HG03457 (cell line): Measurements from ENCODE around the gene MRPS10.
"Not testable (repeated sequence)": the region's sequence is repeated elsewhere in the genome, so short reads cannot be mapped to it uniquely, and the experiment has no call there.

Source experiments
- ATAC-seq: cut with Tn5 transposase; IDR thresholded peaks from one replicate; pipeline ENCODE4 v1.9.1; 2021; ENCODE audit warnings: moderate number of reproducible peaks; ENCODE audit not compliant: unreplicated experiment

Gene MRPS10

DNA sequence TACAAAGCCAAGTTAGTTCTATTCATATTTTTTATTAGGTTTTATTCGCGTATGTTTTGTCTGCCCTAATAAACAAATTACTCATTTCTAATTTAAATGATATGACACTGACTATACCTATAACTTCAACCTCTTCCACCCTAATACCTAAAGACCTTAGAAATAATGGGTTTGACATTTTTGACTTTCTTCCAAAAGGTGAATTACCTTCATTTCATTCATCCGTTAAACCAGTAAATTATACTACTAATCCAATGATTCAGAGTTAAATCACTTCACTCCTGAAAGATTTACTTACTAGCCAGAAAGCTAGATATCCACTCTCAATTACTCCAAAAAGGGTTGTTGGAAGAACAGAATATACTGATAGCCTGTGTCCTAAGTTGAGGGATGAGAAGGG, 5.2 kb downstream of the MRPS10 start:
- no peak for ATAC-seq

DNA sequence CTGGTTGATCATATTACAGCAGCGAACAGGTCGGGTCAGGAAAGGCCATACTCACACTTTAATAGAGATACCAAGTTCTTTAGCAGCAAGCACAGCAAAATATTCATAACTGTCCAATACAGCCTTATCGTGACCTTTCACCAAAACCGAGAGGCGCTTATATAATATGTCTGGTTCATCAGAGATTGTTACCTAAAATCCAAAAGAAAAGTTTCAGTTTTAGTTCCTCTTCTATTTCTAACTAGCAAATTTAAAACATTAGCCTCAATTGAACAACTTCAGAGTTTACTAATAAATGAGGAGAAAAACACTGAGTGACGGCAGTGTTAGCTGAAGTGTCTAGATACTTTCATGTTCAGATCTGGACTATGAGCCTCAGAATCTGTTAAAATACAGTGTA, 5.9 kb downstream of the MRPS10 start:
- no peak for ATAC-seq

DNA sequence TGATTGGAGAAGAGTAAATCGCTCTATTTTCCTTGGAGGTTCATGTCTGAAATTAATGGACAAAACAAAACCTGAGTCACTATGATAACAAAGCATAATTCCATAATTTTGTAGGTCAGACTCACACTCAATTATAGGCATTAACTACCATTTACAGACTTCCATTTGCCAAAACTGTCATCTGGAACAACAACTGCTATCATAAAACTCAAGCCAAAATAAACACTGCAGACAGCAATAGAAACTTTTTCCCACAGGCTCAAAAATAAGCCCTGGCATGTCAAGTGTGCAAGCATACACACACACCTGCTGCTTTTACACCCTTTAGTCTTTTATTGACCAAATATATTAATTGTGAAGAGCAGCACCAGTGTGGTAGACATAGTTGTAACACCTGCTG, 7.1 kb downstream of the MRPS10 start:
- ATAC-seq, result no peak

DNA sequence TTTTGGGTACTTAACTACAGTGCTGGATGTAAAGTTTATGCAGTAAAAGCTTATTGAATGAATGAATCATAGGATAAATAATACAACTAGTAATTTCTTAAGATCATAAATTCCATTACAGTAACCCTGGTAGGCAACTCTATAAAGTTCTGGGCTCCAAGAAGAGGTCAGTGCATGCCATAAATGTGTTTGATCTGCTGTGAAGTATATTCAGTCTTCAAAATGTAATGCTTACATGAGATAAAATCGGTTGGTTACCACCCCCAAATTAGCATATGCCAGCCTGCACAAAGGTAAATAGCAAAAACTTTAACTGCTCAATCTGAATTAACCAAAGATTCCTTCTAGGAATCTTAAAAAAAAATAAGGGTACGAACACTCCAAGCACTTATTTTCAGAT, 10.1 kb downstream of the MRPS10 start:
- ATAC-seq, result not testable (repeated sequence)

DNA sequence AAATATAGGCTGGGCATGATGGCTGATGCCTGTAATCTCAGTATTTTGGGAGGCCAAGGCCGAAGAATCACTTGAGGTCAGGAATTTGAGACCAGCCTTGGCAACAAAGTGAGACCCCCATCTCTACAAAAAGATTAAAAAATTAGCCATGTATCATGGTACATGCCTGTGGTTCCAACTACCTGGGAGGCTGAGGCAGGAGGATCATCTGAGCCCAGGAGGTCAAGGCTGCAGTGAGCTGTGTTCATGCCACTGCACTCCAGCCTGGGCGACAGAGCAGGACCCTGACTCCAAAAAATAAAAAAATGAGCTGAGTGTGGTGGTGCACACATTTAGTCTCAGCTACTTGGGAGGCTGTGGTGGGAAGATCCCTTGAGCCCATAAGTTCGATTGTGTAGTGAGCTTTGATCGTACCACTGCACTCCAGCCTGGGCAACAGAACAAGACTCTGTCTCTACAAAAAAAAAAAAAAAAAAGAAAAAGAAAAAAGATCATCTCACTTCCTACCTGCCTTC, 12.8 kb downstream of the MRPS10 start:
- ATAC-seq, result no peak

DNA sequence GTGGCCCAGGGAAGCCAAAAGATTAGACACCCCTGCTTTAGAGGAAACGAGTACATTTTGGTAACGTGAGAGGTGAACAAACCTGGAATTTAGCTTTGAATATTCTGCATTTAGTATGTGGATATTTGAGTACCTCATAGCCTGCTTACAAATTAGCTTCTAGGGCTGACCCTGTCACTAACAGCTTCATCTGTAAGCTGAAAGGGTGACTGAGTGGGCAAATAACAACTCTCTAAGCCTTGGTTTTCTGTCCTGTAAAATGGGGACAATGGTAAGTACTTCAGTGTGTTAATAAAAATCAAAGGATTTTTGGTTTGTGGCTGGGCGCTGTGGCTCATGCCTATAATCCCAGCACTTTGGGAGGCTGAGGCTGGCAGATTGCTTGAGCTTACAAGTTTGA, 14.5 kb downstream of the MRPS10 start:
- ATAC-seq, result no peak

DNA sequence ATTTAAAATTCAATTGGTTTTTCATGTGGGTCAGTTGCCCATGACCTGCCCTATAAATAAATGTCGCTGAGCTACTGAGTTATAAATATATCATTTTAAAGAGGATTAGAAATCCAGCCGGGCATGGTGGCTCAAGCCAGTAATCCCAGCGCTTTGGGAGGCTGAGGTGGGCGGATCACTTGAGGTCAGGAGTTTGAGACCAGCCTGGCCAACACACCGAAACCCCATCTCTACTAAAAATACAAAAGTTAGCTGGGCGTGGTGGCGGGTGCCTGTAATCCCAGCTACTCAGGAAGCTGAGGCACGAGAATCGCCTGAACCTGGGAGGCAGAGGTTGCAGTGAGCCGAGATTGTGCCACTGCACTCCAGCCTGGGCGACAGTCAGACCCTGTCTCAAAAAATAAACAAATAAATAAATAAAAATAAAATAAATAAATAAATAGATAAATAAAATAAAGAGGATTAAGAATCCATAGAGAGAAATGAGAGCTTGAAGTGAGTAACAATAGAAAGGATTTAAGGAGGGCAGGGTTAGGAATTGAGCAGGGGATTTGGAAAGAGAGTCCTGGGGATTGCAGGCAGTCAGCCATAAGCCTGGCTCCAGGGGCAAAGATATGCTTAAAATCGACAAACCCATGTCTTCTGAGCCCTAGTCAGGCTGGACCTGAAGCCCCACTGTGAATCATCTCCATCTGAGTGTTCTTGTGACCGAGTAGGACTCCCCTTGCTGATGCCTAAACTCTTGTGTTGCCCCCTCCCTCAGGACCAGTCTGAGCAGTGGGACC, 15.3 kb downstream of the MRPS10 start:
- not testable (repeated sequence) for ATAC-seq

DNA sequence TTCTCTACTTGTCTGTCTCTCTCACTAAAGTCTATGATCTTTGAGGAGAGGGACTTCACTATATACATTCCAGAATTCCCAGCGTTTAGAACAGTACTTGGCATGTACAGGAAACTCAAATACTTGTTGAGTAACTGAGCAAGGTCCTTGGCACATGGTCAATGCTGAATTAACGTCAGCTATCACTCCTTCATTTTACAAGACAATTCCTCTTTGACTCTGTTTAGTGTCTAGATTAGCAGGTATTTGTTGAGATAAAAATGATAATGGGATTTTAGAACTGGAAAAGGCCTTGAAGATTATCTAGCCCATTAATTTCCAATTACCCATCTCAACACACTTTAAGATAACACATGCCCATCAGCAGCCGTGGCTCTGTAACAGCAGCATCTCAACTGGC, 16.3 kb downstream of the MRPS10 start:
- ATAC-seq, result no peak

DNA sequence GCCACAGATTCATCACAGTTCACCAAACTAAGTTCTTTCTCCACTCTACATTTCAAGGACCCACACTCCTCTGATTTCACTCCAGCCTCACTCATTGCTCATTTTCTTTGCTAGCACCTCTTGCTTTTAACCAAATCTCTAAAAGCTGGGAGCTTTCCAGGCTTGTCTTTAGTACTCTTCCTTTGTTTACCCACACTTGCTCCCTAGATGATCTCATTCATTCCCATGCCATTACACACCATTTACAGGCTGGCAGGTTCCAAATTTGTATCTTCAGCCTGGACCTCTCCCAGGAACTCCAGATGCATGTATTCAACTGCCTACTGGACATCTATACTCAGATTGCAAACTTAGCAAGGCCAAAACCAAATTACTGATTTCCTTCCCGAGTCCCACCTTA, 17.6 kb downstream of the MRPS10 start:
- ATAC-seq, result no peak

DNA sequence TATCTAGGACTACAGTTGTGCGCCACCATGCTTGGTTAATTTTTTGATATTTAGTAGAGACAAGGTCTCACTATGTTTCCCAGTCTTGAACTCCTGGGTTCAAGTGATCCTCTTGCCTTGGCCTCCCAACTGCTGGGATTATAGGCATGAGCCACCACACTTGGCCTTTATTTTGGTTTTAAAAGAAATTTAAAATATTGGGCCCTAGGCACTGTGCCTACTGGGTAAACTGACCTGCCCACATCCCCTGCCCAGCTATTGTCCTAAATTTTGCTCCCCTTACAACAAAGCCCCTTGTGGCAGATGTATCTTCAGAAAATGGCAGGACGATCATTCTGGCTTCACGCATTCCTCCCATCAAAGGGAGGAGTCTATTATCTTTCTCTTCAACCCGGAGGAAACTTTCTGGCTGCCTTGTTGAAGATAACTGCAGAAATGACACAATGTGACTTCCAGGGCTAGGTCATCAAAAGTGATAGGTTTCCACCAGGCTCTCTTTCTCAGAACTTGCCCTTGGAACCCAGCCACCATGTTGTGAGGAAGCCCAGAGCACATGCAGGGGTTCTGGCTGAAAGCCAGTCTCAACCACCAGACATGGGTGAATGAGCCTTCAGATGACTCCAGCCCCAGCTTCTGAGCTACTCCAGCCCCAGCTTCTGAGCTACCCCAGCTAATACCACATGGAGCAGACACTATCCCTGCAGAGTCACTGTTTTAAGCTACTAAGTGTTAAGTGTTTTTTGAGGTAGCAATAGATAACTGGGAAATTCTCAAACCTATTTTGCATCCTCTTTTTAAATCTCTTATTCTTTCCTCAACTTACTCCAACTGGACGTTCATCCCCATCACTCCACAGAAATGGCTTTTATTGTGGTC, 18.3 kb downstream of the MRPS10 start:
- ATAC-seq, result no peak

DNA sequence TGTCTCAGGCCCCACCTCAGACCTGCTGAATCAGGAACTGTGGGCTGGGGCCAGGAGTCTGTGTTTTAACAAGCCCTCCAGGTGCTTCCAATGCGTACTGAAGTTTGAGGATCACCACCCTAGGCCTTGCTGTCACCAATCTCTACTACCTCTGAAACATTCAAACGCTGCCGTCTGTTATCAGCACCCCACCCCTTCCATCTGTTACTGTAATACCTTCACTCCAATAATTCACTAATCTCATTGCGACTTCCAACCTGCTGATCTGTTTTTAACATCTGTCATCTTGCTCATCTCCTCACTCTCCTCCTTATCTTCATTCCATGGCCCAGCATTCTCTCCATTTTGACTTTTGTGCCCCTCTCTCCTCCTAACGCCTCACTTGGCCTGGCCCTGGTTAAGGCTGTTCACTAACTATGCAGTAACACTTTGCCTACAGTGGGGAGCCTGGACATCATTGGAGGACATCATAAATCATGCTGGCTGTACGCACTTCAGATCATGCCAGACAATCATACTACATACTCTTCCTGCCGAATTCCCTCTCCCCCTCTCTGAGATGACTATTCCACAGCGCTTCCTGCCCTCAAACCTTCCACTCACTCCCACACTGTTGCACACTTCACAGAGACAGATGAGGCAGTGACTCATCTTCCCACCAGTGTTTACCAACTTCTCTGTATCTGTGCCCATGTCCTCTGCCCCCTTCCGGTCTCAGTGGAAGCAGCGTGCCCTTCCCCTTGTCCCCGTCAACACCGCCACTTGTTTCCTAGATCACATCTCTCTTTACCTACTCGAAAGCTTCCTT, 19.9 kb downstream of the MRPS10 start:
- ATAC-seq, result no peak

DNA sequence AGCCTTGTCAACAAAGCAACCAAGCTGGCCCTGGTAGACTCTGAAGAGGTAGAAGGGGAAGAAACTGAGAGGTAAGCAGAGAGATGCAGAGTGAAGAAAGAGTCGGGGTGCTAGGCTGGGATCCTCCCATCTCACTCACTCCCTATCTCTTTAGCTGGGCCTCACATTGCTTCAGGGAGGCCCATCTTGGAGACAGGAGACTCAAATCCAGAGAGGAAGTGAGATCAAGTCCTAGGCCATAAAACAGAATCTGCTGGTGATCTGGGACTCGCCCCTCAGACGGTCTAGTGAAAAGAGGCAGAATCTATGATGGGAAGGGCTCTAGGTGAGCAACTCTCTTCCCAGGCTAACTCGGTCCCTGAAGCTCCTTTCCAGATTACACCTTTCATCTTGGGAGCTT, 22.2 kb downstream of the MRPS10 start:
- no peak for ATAC-seq

DNA sequence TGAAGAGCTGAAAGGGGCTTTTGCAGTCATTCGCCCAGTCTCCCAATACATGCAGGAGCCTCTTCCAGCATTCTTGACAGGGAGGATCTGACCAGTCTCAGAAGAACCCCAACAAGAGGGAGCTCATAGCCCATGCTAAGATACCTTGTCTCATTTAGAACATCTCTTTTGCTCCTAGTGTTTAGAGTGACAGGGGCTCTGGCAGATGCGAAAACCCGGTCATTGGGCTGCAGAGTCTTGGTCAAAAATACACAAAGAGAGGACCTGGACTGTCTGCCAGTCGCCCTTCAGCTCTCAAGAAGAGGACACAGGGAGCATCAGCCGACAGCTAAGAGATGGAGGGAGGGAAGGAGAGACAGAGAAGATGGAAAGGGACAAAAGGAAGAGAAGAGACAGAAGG, 23.6 kb downstream of the MRPS10 start:
- ATAC-seq, result no peak

DNA sequence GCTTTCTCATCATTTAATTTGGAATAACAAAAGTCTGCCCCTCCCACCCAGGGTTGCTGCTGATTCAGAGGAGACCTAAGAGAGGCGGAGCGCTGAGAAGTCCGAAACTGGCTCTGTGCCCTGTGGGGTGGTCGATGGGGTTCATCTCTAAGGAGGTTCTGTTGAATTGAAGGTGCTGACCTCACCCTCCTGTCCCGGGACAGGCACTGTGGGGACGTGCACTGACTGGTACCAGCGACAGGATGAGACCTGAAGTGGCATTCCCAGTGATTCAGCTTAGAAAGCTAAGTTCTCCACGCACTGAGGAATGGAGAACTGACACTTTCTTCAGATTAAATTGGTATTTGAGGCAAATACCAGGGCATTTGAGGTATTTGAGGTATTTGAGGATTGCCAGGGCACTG, 24.2 kb downstream of the MRPS10 start:
- ATAC-seq, result no peak

DNA sequence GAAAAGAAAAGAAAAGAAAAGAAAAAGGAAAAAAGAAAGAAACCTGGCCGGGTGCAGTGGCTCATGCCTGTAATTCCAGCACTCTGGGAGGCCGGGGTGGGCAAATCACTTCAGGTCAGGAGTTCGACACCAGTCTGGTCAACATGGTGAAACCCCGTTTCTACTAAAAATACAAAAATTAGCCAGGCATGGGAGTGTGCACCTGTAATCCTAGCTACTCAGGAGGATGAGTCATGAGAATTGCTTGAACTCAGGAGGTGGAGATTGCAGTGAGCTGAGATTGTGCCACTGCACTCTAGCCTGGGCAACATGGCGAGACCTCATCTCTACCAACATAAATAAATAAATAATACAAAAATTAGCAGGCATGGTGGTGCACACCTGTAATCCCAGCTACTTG, 25.3 kb downstream of the MRPS10 start:
- ATAC-seq, result not testable (repeated sequence)

DNA sequence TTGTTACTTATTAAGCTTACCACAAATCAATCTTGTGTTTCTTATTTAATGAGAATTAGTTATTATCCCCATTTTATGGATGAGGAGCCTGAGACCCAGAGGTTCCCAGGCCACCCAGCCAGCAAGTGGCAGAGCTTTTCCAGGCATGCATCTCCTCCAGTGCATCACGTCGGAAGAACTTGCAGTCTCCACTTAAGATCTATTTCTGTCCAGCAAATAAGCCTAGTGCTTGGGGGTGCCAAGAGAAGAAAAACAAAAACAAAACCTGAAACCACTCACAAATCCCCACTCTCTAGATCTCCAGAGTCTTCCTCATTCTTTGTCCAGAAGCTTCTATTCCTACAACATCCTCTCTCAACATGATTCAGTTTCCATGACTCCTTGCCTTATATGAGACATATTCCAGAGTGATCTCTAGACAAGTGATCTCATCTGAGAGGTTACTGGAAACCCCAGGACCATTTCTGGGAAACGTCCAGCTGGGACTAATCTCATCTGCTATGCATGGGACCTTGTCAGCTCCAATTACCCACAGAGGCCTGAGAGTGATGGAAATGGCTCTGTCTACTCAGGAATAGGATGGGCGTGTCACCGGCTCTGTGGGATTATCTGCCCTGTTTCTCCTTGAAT, 27.0 kb downstream of the MRPS10 start:
- no peak for ATAC-seq

DNA sequence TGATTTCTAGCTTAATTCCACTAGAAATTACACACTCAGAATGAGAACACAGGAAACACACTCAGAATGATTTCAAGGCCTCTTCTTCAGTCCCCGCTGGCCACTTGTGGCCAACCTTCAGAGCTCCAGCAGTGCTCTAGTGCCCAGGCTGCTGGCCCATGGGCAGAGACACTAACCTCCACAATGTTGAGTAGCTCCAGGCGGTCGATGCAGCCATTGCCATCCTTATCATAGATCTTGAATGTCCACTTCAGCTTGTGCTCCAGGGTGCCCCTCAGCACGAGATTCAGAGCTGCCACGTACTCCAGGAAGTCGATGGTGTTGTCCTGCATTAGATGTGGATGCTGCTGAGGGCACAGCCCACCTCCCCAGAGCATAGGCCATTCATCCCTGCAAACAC, 29.3 kb downstream of the MRPS10 start:
- no peak for ATAC-seq

DNA sequence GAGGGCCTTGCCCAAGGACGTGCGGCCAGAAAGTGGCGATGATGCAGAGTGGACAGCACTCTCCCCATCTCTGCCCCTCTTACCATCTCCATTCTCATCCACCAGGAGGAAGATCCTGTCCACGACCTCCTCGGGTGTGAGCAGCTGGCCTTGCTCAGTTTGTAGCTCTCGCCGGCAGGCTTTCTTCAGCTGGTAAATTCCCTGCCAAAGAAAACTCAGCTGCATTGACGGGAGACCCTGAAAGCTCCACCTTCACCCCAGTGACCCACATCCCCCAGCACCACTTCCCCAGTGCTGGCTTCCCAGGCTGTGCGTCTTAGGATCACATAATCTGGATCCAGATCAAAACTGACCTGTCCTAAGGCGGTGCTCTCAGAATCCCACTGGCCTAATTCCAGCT, 32.1 kb downstream of the MRPS10 start:
- ATAC-seq, result no peak

DNA sequence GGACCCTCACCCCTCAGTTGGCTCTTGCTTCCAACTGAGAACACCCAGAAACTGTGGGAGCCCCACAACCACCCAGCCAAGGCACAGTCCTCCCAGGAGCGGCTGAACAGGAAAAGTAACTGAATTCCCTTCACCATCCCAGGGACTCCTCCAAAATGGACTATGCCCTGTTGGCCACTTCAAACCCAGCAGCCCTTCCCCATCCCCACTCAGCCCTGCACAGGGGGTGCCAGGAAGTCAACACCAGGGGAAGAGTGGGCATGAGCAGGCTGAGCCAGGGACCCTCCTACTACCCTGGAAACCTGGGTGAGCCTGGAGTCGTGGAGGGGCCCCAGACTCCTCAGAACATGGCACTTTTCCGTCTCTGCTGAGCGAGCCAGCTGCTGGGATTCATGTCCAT, 33.2 kb downstream of the MRPS10 start:
- ATAC-seq, result no peak

DNA sequence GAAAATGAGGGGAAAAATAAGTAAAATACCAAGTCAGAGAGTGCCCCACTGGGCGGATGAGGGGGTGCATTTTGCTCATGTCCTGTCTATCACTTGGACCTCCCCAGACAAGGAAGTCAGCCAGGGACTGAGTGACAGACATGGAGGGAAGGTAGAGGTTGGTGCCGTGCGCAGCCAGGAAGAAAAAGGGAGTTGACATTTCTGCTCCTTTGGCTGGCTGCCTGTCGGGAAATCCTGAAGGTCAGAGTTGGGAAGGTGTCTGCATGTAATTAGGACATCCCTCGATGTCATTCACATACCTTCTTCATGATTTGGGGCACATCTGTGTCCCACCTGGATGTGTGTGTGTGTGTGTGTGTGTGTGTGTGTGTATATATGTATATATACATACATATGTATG, 35.6 kb downstream of the MRPS10 start:
- ATAC-seq, result no peak

DNA sequence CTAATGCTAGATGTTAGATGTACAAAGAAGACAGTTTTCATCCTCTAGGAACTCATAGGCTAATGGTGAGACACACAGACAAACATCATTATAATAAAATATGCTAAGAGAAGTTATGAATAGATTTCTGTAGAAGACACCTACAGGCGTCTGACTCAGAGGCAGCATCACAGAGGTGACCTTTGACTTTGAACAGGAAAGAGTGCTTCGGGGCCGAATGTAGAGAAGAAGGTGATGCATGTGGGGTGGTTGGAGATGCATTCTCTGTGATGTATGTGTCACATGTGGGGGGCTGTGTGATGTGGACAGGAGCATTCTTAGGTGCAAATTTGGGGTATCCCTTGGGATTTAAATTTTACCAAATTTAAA, 37.7 kb downstream of the MRPS10 start:
- no peak for ATAC-seq
